Measurements from ENCODE around the gene TMCO5A. TPM values are rescaled to one million over a fixed set of nuclear protein-coding genes. Genes with fewer than 3 reads are reported as not detected.

TMCO5A gene
- total RNA-seq, 1 experiment from 2014 or later = not detected

DNA sequence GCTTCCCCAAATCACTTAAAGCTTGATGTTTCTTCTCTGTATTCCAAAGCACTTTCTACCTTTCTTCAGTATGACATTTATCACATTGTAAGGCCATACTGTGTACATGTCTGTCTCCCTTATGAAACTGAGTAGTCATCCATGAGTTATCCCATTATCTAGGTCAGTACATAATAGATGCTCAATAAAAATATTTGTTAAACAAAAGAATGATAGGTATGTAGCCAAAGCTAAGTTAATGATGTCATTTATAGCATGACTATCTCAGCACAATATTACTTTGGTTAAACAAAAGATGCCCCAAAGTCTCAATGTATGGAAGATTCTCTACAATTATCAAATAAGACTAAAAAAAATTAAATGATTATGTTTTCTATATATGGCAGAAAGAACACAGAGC is 3.1 kb upstream of the TMCO5A start:
- no peak overlapping the region for H3K27ac Mint-ChIP-seq
- peaks cover 9% of the 10 kb centered on the region for H3K4me1 Mint-ChIP-seq
- DNase-seq (ENCODE audit: low spot score) (no peak), ATAC-seq (no peak)
- H3K36me3 Mint-ChIP-seq = no peaks in the 10 kb centered on the region
- H3K9me3 Mint-ChIP-seq = no peaks in the 10 kb centered on the region
- CTCF ChIA-PET = interaction anchor here (0.6 kb wide), 1 partner anchor 39 kb away, joined by 3 read pairs; no protein-coding TSS in a partner anchor
- no peaks in the 10 kb centered on the region; the same call in 1 of the 2 replicates for H3K27me3 Mint-ChIP-seq (ENCODE audit: low read depth)
- TF ChIP-seq RORB (CRISPR knock-in tag; IDR thresholded peaks at IDR 0.05) (no peak), KAT7 (CRISPR knock-in tag; IDR thresholded peaks at IDR 0.05; ENCODE audit: borderline replicate concordance) (no peak), FOXK1 (CRISPR knock-in tag; IDR thresholded peaks at IDR 0.05) (no peak), ZNF671 (CRISPR knock-in tag; IDR thresholded peaks at IDR 0.05) (no peak), ZNF396 (CRISPR knock-in tag; IDR thresholded peaks at IDR 0.05; ENCODE audit: borderline replicate concordance) (no peak)
- TF ChIP-seq, protein P1, sequence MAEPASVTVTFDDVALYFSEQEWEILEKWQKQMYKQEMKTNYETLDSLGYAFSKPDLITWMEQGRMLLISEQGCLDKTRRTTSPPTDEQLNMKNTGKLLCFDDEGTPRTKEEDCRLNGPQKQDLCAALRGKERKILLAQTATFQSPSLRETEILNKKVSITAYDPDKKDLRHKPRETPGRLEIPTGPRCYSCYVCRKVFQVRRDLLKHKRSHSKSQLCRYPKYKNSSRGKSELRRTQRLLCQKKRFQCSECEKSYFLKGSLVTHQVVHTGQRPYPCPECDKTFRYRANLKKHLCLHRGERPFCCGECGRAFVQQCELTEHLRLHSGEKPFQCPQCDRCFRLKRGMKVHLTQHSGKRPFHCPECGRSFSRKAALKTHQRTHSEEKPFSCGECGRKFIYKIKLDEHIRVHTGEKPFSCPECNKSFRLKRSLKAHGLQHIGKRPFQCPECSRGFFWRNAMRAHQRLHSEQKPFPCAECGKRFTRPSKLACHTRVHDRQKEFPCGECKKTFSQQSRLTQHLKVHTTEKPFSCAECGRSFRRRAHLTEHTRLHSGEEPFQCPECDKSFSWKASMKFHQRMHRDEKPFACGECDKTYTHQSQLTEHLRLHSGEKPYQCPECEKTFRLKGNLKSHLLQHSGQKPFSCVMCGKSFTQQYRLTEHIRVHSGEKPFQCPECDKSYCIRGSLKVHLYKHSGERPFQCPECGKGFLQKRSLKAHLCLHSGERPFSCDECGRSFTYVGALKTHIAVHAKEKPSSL (CRISPR knock-in tag; conservative IDR thresholded peaks at IDR 0.05) = no peak
- TF ChIP-seq, protein P2, sequence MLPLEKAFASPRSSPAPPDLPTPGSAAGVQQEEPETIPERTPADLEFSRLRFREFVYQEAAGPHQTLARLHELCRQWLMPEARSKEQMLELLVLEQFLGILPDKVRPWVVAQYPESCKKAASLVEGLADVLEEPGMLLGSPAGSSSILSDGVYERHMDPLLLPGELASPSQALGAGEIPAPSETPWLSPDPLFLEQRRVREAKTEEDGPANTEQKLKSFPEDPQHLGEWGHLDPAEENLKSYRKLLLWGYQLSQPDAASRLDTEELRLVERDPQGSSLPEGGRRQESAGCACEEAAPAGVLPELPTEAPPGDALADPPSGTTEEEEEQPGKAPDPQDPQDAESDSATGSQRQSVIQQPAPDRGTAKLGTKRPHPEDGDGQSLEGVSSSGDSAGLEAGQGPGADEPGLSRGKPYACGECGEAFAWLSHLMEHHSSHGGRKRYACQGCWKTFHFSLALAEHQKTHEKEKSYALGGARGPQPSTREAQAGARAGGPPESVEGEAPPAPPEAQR (CRISPR knock-in tag; IDR thresholded peaks at IDR 0.05) = no peak
- TF ChIP-seq, protein P3, sequence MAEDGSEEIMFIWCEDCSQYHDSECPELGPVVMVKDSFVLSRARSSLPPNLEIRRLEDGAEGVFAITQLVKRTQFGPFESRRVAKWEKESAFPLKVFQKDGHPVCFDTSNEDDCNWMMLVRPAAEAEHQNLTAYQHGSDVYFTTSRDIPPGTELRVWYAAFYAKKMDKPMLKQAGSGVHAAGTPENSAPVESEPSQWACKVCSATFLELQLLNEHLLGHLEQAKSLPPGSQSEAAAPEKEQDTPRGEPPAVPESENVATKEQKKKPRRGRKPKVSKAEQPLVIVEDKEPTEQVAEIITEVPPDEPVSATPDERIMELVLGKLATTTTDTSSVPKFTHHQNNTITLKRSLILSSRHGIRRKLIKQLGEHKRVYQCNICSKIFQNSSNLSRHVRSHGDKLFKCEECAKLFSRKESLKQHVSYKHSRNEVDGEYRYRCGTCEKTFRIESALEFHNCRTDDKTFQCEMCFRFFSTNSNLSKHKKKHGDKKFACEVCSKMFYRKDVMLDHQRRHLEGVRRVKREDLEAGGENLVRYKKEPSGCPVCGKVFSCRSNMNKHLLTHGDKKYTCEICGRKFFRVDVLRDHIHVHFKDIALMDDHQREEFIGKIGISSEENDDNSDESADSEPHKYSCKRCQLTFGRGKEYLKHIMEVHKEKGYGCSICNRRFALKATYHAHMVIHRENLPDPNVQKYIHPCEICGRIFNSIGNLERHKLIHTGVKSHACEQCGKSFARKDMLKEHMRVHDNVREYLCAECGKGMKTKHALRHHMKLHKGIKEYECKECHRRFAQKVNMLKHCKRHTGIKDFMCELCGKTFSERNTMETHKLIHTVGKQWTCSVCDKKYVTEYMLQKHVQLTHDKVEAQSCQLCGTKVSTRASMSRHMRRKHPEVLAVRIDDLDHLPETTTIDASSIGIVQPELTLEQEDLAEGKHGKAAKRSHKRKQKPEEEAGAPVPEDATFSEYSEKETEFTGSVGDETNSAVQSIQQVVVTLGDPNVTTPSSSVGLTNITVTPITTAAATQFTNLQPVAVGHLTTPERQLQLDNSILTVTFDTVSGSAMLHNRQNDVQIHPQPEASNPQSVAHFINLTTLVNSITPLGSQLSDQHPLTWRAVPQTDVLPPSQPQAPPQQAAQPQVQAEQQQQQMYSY (CRISPR knock-in tag; IDR thresholded peaks at IDR 0.05) = no peak
- POLR2A ChIA-PET = no interaction called here
- no peak overlapping the region for H3K4me3 Mint-ChIP-seq

DNA sequence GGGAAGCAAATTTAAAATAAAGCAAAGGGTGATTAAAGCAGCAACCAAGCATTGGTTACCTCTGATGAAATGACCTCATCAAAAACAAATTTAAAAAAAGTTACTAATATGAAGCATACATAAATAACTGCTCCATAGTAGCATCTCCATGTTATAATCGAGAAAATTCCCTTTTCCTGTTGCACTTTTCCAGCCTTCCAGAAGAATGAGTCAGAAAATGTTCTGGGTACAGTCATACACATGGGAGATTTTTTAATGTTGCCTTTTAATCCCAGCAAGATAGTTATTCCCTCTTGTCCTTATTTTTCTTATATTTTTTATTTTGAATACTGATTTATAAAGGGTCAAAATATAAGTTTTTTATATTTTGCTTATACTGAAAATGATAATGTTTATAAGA is 2.6 kb upstream of the TMCO5A start:
- H3K9me3 Mint-ChIP-seq = no peaks in the 10 kb centered on the region
- DNase-seq (ENCODE audit: low spot score) = no peak
- H3K27ac Mint-ChIP-seq = no peak overlapping the region
- TF ChIP-seq, protein P4, sequence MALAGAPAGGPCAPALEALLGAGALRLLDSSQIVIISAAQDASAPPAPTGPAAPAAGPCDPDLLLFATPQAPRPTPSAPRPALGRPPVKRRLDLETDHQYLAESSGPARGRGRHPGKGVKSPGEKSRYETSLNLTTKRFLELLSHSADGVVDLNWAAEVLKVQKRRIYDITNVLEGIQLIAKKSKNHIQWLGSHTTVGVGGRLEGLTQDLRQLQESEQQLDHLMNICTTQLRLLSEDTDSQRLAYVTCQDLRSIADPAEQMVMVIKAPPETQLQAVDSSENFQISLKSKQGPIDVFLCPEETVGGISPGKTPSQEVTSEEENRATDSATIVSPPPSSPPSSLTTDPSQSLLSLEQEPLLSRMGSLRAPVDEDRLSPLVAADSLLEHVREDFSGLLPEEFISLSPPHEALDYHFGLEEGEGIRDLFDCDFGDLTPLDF (CRISPR knock-in tag; IDR thresholded peaks at IDR 0.05) = no peak
- H3K4me1 Mint-ChIP-seq = peaks cover 9% of the 10 kb centered on the region
- POLR2A ChIA-PET = no interaction called here
- no peak for ATAC-seq
- H3K27me3 Mint-ChIP-seq (ENCODE audit: low read depth) = no peaks in the 10 kb centered on the region; the same call in 1 of the 2 replicates
- no peak overlapping the region for H3K4me3 Mint-ChIP-seq
- CTCF ChIA-PET = interaction anchor here (0.6 kb wide), 1 partner anchor 40 kb away, joined by 3 read pairs; no protein-coding TSS in a partner anchor
- H3K36me3 Mint-ChIP-seq = no peaks in the 10 kb centered on the region

DNA sequence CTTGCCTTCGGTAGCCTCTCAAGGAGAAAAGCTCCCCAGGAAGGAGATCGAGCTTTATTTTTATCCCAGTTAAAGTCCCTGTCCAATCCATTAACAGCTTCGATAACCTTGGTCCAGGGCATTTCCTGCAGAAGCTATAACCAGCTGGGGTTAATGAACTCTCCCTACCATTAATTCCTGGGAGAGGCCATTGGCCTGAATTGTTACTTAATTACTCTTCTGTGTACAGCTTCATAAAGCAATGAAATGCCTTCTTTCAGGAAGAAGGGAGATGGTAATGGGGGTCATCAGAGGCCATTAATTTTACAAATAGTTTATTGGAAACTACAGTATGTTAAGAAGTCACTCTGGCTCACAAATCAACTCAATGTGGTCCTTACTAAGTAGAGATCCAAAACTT is 1.9 kb upstream of the TMCO5A start:
- H3K4me3 Mint-ChIP-seq = no peak overlapping the region
- no peak overlapping the region for H3K27ac Mint-ChIP-seq
- H3K4me1 Mint-ChIP-seq = peaks cover 9% of the 10 kb centered on the region
- H3K36me3 Mint-ChIP-seq = no peaks in the 10 kb centered on the region
- H3K27me3 Mint-ChIP-seq (ENCODE audit: low read depth) = no peaks in the 10 kb centered on the region; the same call in 1 of the 2 replicates
- no peaks in the 10 kb centered on the region for H3K9me3 Mint-ChIP-seq
- ATAC-seq (no peak), DNase-seq (ENCODE audit: low spot score) (no peak)
- POLR2A ChIA-PET = no interaction called here
- CTCF ChIA-PET = no interaction called here
- TF ChIP-seq RELA (CRISPR knock-in tag; IDR thresholded peaks at IDR 0.05; ENCODE audit: borderline replicate concordance) (no peak), MYBL2 (CRISPR knock-in tag; IDR thresholded peaks at IDR 0.05) (no peak), ZNF232 (CRISPR knock-in tag; IDR thresholded peaks at IDR 0.05) (no peak), TEAD1 (CRISPR knock-in tag; IDR thresholded peaks at IDR 0.05) (no peak), TCF7 (CRISPR knock-in tag; IDR thresholded peaks at IDR 0.05; ENCODE audit: low read depth) (no peak), CREB1 (CRISPR knock-in tag; IDR thresholded peaks at IDR 0.05) (no peak)
- TF ChIP-seq, protein P5, sequence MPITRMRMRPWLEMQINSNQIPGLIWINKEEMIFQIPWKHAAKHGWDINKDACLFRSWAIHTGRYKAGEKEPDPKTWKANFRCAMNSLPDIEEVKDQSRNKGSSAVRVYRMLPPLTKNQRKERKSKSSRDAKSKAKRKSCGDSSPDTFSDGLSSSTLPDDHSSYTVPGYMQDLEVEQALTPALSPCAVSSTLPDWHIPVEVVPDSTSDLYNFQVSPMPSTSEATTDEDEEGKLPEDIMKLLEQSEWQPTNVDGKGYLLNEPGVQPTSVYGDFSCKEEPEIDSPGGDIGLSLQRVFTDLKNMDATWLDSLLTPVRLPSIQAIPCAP (CRISPR knock-in tag; IDR thresholded peaks at IDR 0.05) = no peak
- TF ChIP-seq, protein P4 (CRISPR knock-in tag; IDR thresholded peaks at IDR 0.05) = no peak
- TF ChIP-seq, protein P6, sequence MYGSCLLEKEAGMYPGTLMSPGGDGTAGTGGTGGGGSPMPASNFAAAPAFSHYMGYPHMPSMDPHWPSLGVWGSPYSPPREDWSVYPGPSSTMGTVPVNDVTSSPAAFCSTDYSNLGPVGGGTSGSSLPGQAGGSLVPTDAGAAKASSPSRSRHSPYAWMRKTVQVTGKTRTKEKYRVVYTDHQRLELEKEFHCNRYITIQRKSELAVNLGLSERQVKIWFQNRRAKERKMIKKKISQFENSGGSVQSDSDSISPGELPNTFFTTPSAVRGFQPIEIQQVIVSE (CRISPR knock-in tag; IDR thresholded peaks at IDR 0.05; ENCODE audit: borderline replicate concordance) = no peak
